Activated effector memory CD4-positive, alpha-beta T cell treated with anti-CD3 and anti-CD28 coated beads, Interleukin-2, amount 50 U/mL, for 16 hours (primary cell): ENCODE results near the gene IMPA2.
"Not testable (repeated sequence)": the region's sequence is repeated elsewhere in the genome, so short reads cannot be mapped to it uniquely, and the experiment has no call there.

Source experiments
- DNase-seq: peaks from one replicate; pipeline ENCODE4 v3.0.0-alpha.2; 2020

IMPA2 gene

GRCh38 chr18:11981192-11981542, at the start of gene IMPA2:
Gene IMPA2, plus strand, starts transcription at chr18:11981507. Its CDS starts 163 bp downstream, at chr18:11981670.
- DNase-seq = no peak

GRCh38 chr18:11932393-11932792, 48.9 kb upstream of the IMPA2 start:
- DNase-seq = no peak

GRCh38 chr18:11937874-11938478, 43.3 kb upstream of the IMPA2 start:
- peak; percentile 89 for DNase-seq

- no peak for DNase-seq
Measured at GRCh38 chr18:11940956-11941355, 40.4 kb upstream of the IMPA2 start.

GRCh38 chr18:11943551-11943950, 37.8 kb upstream of the IMPA2 start:
- DNase-seq = no peak

- no peak for DNase-seq
Measured at GRCh38 chr18:11944252-11944651, 37.1 kb upstream of the IMPA2 start.

- DNase-seq = no peak
Measured at GRCh38 chr18:11944786-11945185, 36.5 kb upstream of the IMPA2 start.

GRCh38 chr18:11945834-11946659, 35.3 kb upstream of the IMPA2 start:
- not testable (repeated sequence) for DNase-seq

- no peak for DNase-seq
Measured at GRCh38 chr18:11946756-11947155, 34.6 kb upstream of the IMPA2 start.

- peak; percentile 83 for DNase-seq
Measured at GRCh38 chr18:11947214-11948191, 33.8 kb upstream of the IMPA2 start.

GRCh38 chr18:11948852-11949523, 32.3 kb upstream of the IMPA2 start:
- DNase-seq = no peak

- DNase-seq = no peak
Measured at GRCh38 chr18:11950824-11951223, 30.5 kb upstream of the IMPA2 start.

- no peak for DNase-seq
Measured at GRCh38 chr18:11951390-11951851, 29.9 kb upstream of the IMPA2 start.

GRCh38 chr18:11953113-11953512, 28.2 kb upstream of the IMPA2 start:
- DNase-seq = no peak

GRCh38 chr18:11955239-11956029, 25.9 kb upstream of the IMPA2 start:
- DNase-seq = no peak

GRCh38 chr18:11956371-11957308, 24.7 kb upstream of the IMPA2 start:
- DNase-seq = no peak

GRCh38 chr18:11957636-11958035, 23.7 kb upstream of the IMPA2 start:
- no peak for DNase-seq

- not testable (repeated sequence) for DNase-seq
Measured at GRCh38 chr18:11959651-11960050, 21.7 kb upstream of the IMPA2 start.

GRCh38 chr18:11960743-11961380, 20.4 kb upstream of the IMPA2 start:
- no peak for DNase-seq

- no peak for DNase-seq
Measured at GRCh38 chr18:11962597-11962996, 18.7 kb upstream of the IMPA2 start.
